ENCODE data around the gene NPNT. TPM values are rescaled to one million over a fixed set of nuclear protein-coding genes. Genes with fewer than 3 reads are reported as not detected.

Gene NPNT
- total RNA-seq, 4 donors from 2014 or later = 43.2 to 87.0 (median 59.4) TPM

- 54% methylated on average over 2 of the region's 2 CpGs for WGBS
- intact Hi-C loops (cut with DNase I) = no loop called here
- H3K9me3 ChIP-seq = no peaks in the 10 kb centered on the region
- H3K27me3 ChIP-seq = no peaks in the 10 kb centered on the region
- DNase-seq (ENCODE audit: extremely low spot score) = no peak
- no peaks in the 10 kb centered on the region for H3K36me3 ChIP-seq
- H3K4me1 ChIP-seq = peaks cover 0 to 13% (median 9%) of the 10 kb centered on the region in 4 donors
- H3K4me3 ChIP-seq = no peak overlapping the region
- no peak for TF ChIP-seq CTCF (IDR thresholded peaks at IDR 0.05)
- TF ChIP-seq POLR2AphosphoS5 (IDR thresholded peaks at IDR 0.05) = no peak
- TF ChIP-seq POLR2A (IDR thresholded peaks at IDR 0.05; ENCODE audit: low read depth) = no peak
- no peak overlapping the region for H3K27ac ChIP-seq (replicated peaks in 1 of 4)
Observed at GRCh38 chr4:105878668-105879067, 16.6 kb upstream of the NPNT start.

GRCh38 chr4:105887508-105887907 is 7.8 kb upstream of the NPNT start:
- no peaks in the 10 kb centered on the region for H3K27me3 ChIP-seq
- H3K4me1 ChIP-seq = peaks cover 0 to 12% (median 4%) of the 10 kb centered on the region in 4 donors
- 46% methylated on average over 2 of the region's 2 CpGs for WGBS
- H3K36me3 ChIP-seq = no peaks in the 10 kb centered on the region
- no peaks in the 10 kb centered on the region for H3K9me3 ChIP-seq
- TF ChIP-seq EP300 (IDR thresholded peaks at IDR 0.05) (no peak), POLR2A (IDR thresholded peaks at IDR 0.05; ENCODE audit: low read depth) (no peak), POLR2AphosphoS5 (IDR thresholded peaks at IDR 0.05) (no peak), CTCF (IDR thresholded peaks at IDR 0.05) (no peak)
- intact Hi-C loops (cut with DNase I) = no loop called here
- peak overlapping the region in 3 of 4 donors; percentile 11 to 33 (median 13) for H3K27ac ChIP-seq (replicated peaks in 1 of 4)
- DNase-seq (ENCODE audit: extremely low spot score) = no peak
- no peak overlapping the region for H3K4me3 ChIP-seq

DNA sequence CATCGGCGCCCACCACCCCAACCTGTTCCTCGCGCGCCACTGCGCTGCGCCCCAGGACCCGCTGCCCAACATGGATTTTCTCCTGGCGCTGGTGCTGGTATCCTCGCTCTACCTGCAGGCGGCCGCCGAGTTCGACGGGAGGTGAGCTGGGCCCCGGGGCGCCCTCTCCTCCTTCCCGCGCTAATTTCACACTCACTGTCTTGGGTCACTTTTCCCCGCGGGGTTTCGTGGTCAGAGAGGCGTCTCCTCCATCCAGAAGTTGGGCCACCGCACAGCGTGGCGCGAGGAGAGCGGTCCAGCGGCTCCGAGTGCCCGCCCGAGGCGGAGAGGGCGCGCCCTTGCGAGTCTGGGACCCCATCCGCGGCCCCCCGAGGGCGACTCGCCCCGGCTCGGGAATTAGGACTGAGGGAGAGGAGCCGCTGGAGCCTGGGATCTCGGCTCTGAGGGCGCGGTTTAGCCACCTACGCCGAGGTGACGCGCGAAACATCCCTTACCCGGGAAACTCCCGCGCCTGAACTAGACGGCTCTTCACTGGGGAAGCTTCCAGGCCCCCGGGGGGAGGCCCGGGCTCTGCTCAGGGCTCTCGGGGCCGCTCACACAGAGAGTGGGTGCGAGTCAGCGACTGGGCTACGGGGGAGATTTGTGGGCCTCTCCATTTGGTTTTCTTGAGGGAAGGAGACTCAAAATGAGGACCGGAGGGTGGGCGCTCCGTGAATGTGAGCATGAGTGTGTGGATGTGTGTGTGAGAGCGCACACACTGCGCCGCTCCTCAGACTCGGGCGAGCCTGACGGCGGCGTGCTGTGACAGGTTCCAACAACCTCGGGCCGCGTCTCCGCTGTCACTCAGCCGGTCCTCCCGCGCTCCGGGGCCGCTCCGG is 551 bp downstream of the NPNT start:
- Histone ChIP-seq H3K4me3 (peak overlapping the region; percentile 67 to 85 (median 71)), H3K27me3 (peaks cover 0 to 17% (median 3%) of the 10 kb centered on the region in 4 donors), H3K4me1 (peaks cover 4 to 52% (median 26%) of the 10 kb centered on the region in 4 donors), H3K27ac (replicated peaks in 1 of 4) (peak overlapping the region; percentile 68 to 88 (median 78)), H3K9me3 (no peaks in the 10 kb centered on the region), H3K36me3 (no peaks in the 10 kb centered on the region)
- DNase-seq (ENCODE audit: extremely low spot score) = no peak
- intact Hi-C loops (cut with DNase I) = no loop called here
- 0% methylated on average over 18 of the region's 84 CpGs for WGBS
- TF ChIP-seq CTCF (IDR thresholded peaks at IDR 0.05) (peak in 1 of 3 experiments; percentile 22), POLR2A (IDR thresholded peaks at IDR 0.05; ENCODE audit: low read depth) (no peak), EP300 (IDR thresholded peaks at IDR 0.05) (no peak)

DNA sequence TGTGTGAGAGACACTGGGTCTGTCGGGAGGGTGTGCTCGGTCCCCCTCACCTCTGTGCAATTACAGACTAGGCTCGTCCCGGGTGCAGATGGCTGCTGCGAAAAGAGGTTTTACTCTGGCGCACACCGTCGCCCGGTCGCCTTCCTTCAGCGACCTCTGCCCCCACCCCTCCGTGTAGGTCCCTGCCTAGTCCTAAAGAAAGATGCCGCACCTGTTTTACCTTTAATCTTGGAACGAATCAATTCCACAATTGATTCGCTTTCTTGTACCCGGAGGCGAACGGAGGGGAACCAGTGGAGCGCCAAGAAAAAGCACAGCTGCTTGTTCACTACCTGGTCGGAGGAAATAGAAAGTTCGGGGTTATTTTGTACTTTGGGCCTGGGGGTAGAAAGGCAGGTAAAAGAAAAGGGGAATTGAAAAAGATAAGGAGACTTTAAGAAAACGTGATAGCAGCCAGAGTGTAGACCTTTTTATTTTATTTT is 1.2 kb downstream of the NPNT start:
- DNase-seq (ENCODE audit: extremely low spot score) = no peak
- Histone ChIP-seq H3K36me3 (no peaks in the 10 kb centered on the region), H3K27ac (replicated peaks in 1 of 4) (peak overlapping the region; percentile 68 to 88 (median 78)), H3K9me3 (no peaks in the 10 kb centered on the region), H3K27me3 (peaks cover 0 to 17% (median 3%) of the 10 kb centered on the region in 4 donors), H3K4me3 (peak overlapping the region; percentile 67 to 85 (median 71)), H3K4me1 (peaks cover 4 to 52% (median 28%) of the 10 kb centered on the region in 4 donors)
- intact Hi-C loops (cut with DNase I) = no loop called here
- 4% methylated on average over 22 of the region's 22 CpGs for WGBS
- TF ChIP-seq EP300 (IDR thresholded peaks at IDR 0.05) = no peak
- TF ChIP-seq POLR2A (IDR thresholded peaks at IDR 0.05; ENCODE audit: low read depth) = no peak
- no peak for TF ChIP-seq POLR2AphosphoS5 (IDR thresholded peaks at IDR 0.05)
- TF ChIP-seq CTCF (IDR thresholded peaks at IDR 0.05) = no peak
